GM23338 (cell line): ENCODE results near the gene FKBP8.

Source experiments
- CTCF ChIP-seq, 2 experiments: fragments of 200-600 bp in 1 of 2; sonication (generic) in 1 of 2; conservative IDR thresholded peaks; 2 replicates each; pipeline versions ENCODE4 v1.5.1 to v1.6.1; 2016 to 2017; ENCODE audit warnings: antibody characterized with exemption in 2 of 2, low read depth in 2 of 2, mild to moderate bottlenecking in 2 of 2, moderate library complexity in 1 of 2
- EZH2 ChIP-seq: fragments of 200-600 bp; sonication (generic); IDR thresholded peaks from one replicate; pipeline ENCODE4 v1.8.0; 2017; ENCODE audit warnings: antibody characterized with exemption, mild to moderate bottlenecking, low read depth; ENCODE audit not compliant: unreplicated experiment

- TF ChIP-seq EZH2, result no peak
- TF ChIP-seq CTCF (conservative IDR thresholded peaks at IDR 0.05; ENCODE audit: low read depth in 2 of 2), result no peak
Measured at GRCh38 chr19:18531485-18531884, 11.9 kb downstream of the FKBP8 start.
